Ovary (tissue), 3 donors: Measurements from ENCODE around the gene DDIT4.

Experiments
- CTCF ChIP-seq, 3 donors: fragments of 450-650 bp in 2 of 3; fragments of 200-600 bp in 1 of 3; IDR thresholded peaks; one replicate each; pipeline versions ENCODE4 v1.5.1 to v1.8.0; 2016 to 2022; ENCODE audit warnings: antibody characterized with exemption in 3 of 3, mild to moderate bottlenecking in 1 of 3
- EP300 ChIP-seq: sonication (generic); formaldehyde crosslinking; IDR thresholded peaks from one replicate; pipeline ENCODE4 v1.6.1; 2017; ENCODE audit warnings: antibody characterized with exemption
- POLR2A ChIP-seq: fragments of 450-650 bp; IDR thresholded peaks from one replicate; pipeline ENCODE4 v1.6.1; 2017; ENCODE audit warnings: antibody characterized with exemption, mild to moderate bottlenecking, moderate library complexity
- donor health status: DM: no; HTN: no; CAD: no.

DNA sequence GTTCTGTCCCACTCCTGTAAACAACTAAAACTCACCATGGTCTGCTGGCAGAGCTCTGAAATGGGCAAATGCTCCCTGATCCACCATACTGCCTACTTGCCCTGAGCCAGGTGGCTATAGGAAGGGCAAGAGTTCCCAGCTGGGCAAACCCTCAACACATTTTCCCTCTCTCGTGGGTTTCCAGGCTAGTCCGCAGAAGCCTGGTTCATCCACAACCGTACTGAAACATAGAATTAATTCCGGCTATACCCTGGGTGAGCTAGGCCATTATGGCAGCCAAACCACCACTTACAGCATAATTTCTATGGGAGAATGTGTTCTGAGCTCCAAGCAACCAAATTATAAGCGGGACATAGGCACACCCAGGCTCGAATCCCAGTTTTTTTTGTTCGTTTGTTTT lies 20.1 kb upstream of the DDIT4 start:
- TF ChIP-seq CTCF (IDR thresholded peaks at IDR 0.05) (no peak), POLR2A (no peak), EP300 (no peak)
